Adrenal gland (tissue), 5 donors: ENCODE data around the gene STN1.

Experiments
- CTCF ChIP-seq, 6 experiments: fragments of 450-650 bp in 4 of 6; fragments of 200-600 bp in 2 of 6; sonication (generic) in 1 of 6; IDR thresholded peaks; 1 replicate in 5 of 6; 2 replicates in 1 of 6; pipeline versions ENCODE4 v1.5.1 to v1.8.0; 2016 to 2021; ENCODE audit warnings: antibody characterized with exemption in 6 of 6, mild to moderate bottlenecking in 2 of 6, moderate library complexity in 1 of 6
- POLR2A ChIP-seq, 2 donors: fragments of 450-650 bp; IDR thresholded peaks; one replicate each; pipeline ENCODE4 v1.6.1; 2017; ENCODE audit warnings: antibody characterized with exemption in 2 of 2, mild to moderate bottlenecking in 2 of 2, moderate library complexity in 1 of 2
- donor health status: DM: no; HTN: no; CAD: no.

- no peak for TF ChIP-seq POLR2A (IDR thresholded peaks at IDR 0.05)
- no peak for TF ChIP-seq CTCF (IDR thresholded peaks at IDR 0.05)
Measured at GRCh38 chr10:103941801-103942200, 23.8 kb upstream of the STN1 start.
